ENCODE measurements around the gene YPEL2.

GRCh38 chr17:59423137-59423724 is 91.8 kb downstream of the YPEL2 start:
- TF ChIP-seq ESRRA (CRISPR knock-in tag; IDR thresholded peaks at IDR 0.05; ENCODE audit: borderline replicate concordance), result no peak
- no peak for TF ChIP-seq JAZF1 (CRISPR knock-in tag; IDR thresholded peaks at IDR 0.05)
- no peak for TF ChIP-seq NR2C2 (CRISPR knock-in tag; IDR thresholded peaks at IDR 0.05)
- no peak for TF ChIP-seq ATF6 (CRISPR knock-in tag; IDR thresholded peaks at IDR 0.05)
- TF ChIP-seq CTCF (IDR thresholded peaks at IDR 0.05), result no peak
- TF ChIP-seq ZSCAN18 (CRISPR knock-in tag; IDR thresholded peaks at IDR 0.05), result no peak
- TF ChIP-seq ZNF317 (CRISPR knock-in tag; IDR thresholded peaks at IDR 0.05; ENCODE audit: borderline replicate concordance, low read depth), result no peak
- TF ChIP-seq RELA (CRISPR knock-in tag; IDR thresholded peaks at IDR 0.05; ENCODE audit: borderline replicate concordance), result no peak
- no peak for TF ChIP-seq JUN (CRISPR knock-in tag; IDR thresholded peaks at IDR 0.05)
- no peak for TF ChIP-seq E2F4 (CRISPR knock-in tag; IDR thresholded peaks at IDR 0.05; ENCODE audit: borderline replicate concordance, low read depth)

Measured in WTC11 (cell line).